ENCODE measurements around the gene CX3CL1. TPM values are rescaled to one million over a fixed set of nuclear protein-coding genes. Genes with fewer than 3 reads are reported as not detected.

Gene CX3CL1
- total RNA-seq, 4 donors from 2014 or later: 12.8 to 25.1 (median 13.6) TPM

DNA sequence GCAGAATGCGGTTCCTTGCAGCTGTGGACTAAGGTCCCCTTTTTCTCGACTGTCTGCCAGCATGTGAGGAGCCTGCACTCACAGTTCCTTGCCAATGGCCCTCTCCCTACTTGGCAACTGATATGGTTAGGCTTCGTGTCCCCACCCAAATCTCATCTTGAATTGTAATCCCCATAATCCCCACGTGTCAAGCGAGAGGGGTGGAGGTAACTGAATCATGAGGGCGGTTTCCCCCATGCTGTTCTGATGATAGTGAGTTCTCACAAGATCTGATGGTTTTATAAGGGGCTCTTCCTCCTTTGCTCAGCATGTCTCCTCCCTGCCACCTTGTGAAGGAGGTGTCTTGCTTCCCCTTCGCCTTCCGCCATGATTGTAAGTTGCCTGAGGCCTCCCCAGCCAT, 55.0 kb downstream of the CX3CL1 start:
- H3K27ac ChIP-seq: no peak overlapping the region
- no peak overlapping the region for H3K4me3 ChIP-seq
- 76% methylated on average over 8 of the region's 8 CpGs for WGBS

DNA sequence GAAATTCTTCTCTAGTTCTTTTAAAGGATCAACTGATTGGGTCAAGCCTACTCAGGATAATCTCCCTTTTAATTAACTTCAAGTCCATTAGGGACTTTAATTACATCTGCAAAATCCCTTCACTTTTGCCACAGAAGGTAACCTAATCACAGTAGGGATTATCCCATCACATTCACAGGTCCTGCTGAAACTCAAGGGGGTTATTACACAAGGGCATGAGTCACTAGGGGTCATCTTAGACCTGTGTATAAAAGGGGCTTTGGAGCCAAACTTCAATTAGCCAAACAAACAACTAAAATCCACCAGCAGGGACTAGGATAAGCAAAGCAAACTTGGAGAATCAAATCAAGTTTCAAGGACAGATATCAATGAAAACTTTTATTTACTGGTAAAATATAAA, 55.5 kb downstream of the CX3CL1 start:
- TF ChIP-seq POLR2A (IDR thresholded peaks at IDR 0.05) (no peak), POLR2AphosphoS5 (IDR thresholded peaks at IDR 0.05) (no peak), EP300 (IDR thresholded peaks at IDR 0.05) (no peak)
- TF ChIP-seq, protein P1, sequence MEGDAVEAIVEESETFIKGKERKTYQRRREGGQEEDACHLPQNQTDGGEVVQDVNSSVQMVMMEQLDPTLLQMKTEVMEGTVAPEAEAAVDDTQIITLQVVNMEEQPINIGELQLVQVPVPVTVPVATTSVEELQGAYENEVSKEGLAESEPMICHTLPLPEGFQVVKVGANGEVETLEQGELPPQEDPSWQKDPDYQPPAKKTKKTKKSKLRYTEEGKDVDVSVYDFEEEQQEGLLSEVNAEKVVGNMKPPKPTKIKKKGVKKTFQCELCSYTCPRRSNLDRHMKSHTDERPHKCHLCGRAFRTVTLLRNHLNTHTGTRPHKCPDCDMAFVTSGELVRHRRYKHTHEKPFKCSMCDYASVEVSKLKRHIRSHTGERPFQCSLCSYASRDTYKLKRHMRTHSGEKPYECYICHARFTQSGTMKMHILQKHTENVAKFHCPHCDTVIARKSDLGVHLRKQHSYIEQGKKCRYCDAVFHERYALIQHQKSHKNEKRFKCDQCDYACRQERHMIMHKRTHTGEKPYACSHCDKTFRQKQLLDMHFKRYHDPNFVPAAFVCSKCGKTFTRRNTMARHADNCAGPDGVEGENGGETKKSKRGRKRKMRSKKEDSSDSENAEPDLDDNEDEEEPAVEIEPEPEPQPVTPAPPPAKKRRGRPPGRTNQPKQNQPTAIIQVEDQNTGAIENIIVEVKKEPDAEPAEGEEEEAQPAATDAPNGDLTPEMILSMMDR (IDR thresholded peaks at IDR 0.05): no peak
- no peaks in the 10 kb centered on the region for H3K27me3 ChIP-seq
- H3K9me3 ChIP-seq: no peaks in the 10 kb centered on the region
- no peaks in the 10 kb centered on the region for H3K4me1 ChIP-seq
- no peak overlapping the region for H3K4me3 ChIP-seq
- H3K36me3 ChIP-seq: peaks cover 65% of the 10 kb centered on the region
- DNase-seq (ENCODE audit: low spot score in 2 of 2): no peak
- no peak overlapping the region for H3K27ac ChIP-seq

More for the DNA sequence above, 55.0 kb downstream of the CX3CL1 start:
- Histone ChIP-seq H3K4me1 (peaks cover under 1% of the 10 kb centered on the region), H3K27me3 (no peaks in the 10 kb centered on the region), H3K36me3 (peaks cover 60% of the 10 kb centered on the region), H3K9me3 (no peaks in the 10 kb centered on the region)
- TF ChIP-seq, protein P1 (IDR thresholded peaks at IDR 0.05): no peak
- no peak for TF ChIP-seq POLR2A (IDR thresholded peaks at IDR 0.05)
- TF ChIP-seq POLR2AphosphoS5 (IDR thresholded peaks at IDR 0.05): no peak
- TF ChIP-seq EP300 (IDR thresholded peaks at IDR 0.05): no peak
- no peak for DNase-seq (ENCODE audit: low spot score in 2 of 2)

DNA sequence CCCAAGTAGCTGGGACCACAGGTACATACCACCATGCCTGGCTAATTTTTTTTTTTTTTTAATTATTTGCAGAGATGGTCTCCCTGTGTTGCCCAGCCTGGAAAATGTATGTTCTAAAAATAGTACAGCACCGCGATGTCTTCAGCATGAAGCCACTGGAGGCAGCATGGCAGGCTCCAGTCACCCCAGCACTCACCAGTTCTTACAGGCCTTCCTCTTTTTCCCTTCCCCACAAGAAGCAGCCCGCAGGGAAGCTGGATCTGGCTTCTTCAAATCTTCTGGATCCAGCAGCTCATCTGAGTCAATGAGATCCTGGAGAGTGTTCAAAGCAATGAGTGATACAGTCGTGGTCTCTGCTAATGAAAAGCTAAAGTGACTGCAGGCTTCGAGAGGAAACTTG, 58.7 kb downstream of the CX3CL1 start:
- no peaks in the 10 kb centered on the region for H3K27me3 ChIP-seq
- H3K4me1 ChIP-seq: no peaks in the 10 kb centered on the region
- WGBS: 80% methylated on average over 5 of the region's 5 CpGs
- no peak overlapping the region for H3K27ac ChIP-seq
- DNase-seq (ENCODE audit: low spot score in 2 of 2): no peak
- H3K9me3 ChIP-seq: no peaks in the 10 kb centered on the region
- H3K36me3 ChIP-seq: peaks cover 97% of the 10 kb centered on the region
- TF ChIP-seq, protein P1 (IDR thresholded peaks at IDR 0.05): no peak
- no peak for TF ChIP-seq POLR2AphosphoS5 (IDR thresholded peaks at IDR 0.05)
- no peak for TF ChIP-seq EP300 (IDR thresholded peaks at IDR 0.05)
- no peak for TF ChIP-seq POLR2A (IDR thresholded peaks at IDR 0.05)
- H3K4me3 ChIP-seq: no peak overlapping the region

DNA sequence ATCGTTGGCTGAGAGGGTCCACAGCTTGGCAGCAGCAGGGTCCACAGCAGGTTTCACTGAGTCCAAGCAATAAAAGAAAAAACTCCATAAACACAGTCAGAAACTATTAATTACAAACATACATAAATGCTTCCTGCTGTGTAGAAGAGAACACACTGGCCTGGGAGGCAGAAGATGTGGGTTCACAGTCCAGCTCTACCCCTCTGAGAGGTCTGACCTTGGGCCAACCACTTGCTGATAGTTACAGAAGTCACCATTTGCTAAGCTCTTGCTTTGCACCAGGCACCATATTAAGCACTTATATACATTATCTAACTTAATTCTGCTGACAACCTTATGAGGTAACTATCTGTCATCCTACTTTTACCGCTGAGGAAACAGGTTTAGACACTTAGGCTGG, 60.2 kb downstream of the CX3CL1 start:
- Histone ChIP-seq H3K4me1 (no peaks in the 10 kb centered on the region), H3K27ac (no peak overlapping the region), H3K27me3 (no peaks in the 10 kb centered on the region), H3K9me3 (no peaks in the 10 kb centered on the region), H3K36me3 (peaks cover 99% of the 10 kb centered on the region), H3K4me3 (no peak overlapping the region)
- 89% methylated on average over 2 of the region's 2 CpGs for WGBS
- DNase-seq (ENCODE audit: low spot score in 2 of 2): no peak
- TF ChIP-seq POLR2A (IDR thresholded peaks at IDR 0.05) (no peak), POLR2AphosphoS5 (IDR thresholded peaks at IDR 0.05) (no peak), EP300 (IDR thresholded peaks at IDR 0.05) (no peak)
- TF ChIP-seq, protein P1 (IDR thresholded peaks at IDR 0.05): no peak

DNA sequence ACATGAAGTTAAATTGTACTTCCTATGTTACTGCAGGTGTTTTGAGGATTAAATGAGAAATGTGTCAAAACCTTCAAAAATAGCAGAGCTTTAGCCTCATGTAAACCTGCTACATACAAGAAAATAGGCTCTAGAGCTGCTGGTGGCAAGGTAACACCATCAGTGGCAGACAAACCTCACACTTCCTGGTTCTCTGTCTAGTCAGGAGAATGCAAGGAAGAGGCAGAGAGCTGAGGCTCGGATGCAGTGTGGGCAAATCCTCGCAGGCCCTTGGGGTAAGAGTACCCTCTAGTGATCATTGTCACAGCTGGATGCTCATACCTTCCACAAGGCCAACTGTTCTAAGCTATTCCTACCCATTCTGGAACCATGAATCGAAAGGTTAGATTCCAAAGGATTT, 60.7 kb downstream of the CX3CL1 start:
- TF ChIP-seq, protein P1 (IDR thresholded peaks at IDR 0.05): no peak
- no peak for TF ChIP-seq EP300 (IDR thresholded peaks at IDR 0.05)
- TF ChIP-seq POLR2AphosphoS5 (IDR thresholded peaks at IDR 0.05): no peak
- TF ChIP-seq POLR2A (IDR thresholded peaks at IDR 0.05): no peak
- WGBS: 90% methylated on average over 3 of the region's 3 CpGs
- Histone ChIP-seq H3K9me3 (no peaks in the 10 kb centered on the region), H3K4me3 (no peak overlapping the region), H3K36me3 (peaks cover 96% of the 10 kb centered on the region), H3K4me1 (no peaks in the 10 kb centered on the region), H3K27me3 (no peaks in the 10 kb centered on the region), H3K27ac (no peak overlapping the region)
- no peak for DNase-seq (ENCODE audit: low spot score in 2 of 2)

Data from suprapubic skin (tissue), 4 donors.